HEK293 (cell line): ENCODE measurements around the gene GET3.

ENCODE experiments used
- BCL6B ChIP-seq: fragments of 450-650 bp; formaldehyde crosslinking; IDR thresholded peaks from 2 replicates; pipeline ENCODE4 v1.5.1; 2017; ENCODE audit warnings: missing biosample characterization, missing genetic modification characterization
- GFI1B ChIP-seq: fragments of 450-650 bp; formaldehyde crosslinking; IDR thresholded peaks from 2 replicates; pipeline ENCODE4 v1.5.1; 2016; ENCODE audit warnings: missing biosample characterization, missing genetic modification characterization
- GLI2 ChIP-seq: fragments of 450-650 bp; formaldehyde crosslinking; IDR thresholded peaks from 2 replicates; pipeline ENCODE4; 2017; ENCODE audit warnings: missing biosample characterization, missing genetic modification characterization, low read depth, borderline replicate concordance
- GLIS2 ChIP-seq: fragments of 450-650 bp; formaldehyde crosslinking; IDR thresholded peaks from 2 replicates; pipeline ENCODE4 v1.5.1; 2016; ENCODE audit warnings: missing biosample characterization, missing genetic modification characterization
- KLF16 ChIP-seq: fragments of 450-650 bp; formaldehyde crosslinking; IDR thresholded peaks from 2 replicates; pipeline ENCODE4 v1.5.1; 2017; ENCODE audit warnings: missing biosample characterization, missing genetic modification characterization
- OSR2 ChIP-seq: fragments of 450-650 bp; formaldehyde crosslinking; IDR thresholded peaks from 2 replicates; pipeline ENCODE4 v1.5.1; 2016; ENCODE audit warnings: missing biosample characterization, missing genetic modification characterization
- PRDM1 ChIP-seq: fragments of 450-650 bp; formaldehyde crosslinking; IDR thresholded peaks from 2 replicates; pipeline ENCODE4; 2016; ENCODE audit warnings: missing biosample characterization, missing genetic modification characterization
- SP7 ChIP-seq: fragments of 450-650 bp; formaldehyde crosslinking; IDR thresholded peaks from 2 replicates; pipeline ENCODE4 v1.5.1; 2016; ENCODE audit warnings: missing biosample characterization, missing genetic modification characterization
- ZBTB10 ChIP-seq: fragments of 450-650 bp; formaldehyde crosslinking; IDR thresholded peaks from 2 replicates; pipeline ENCODE4 v1.5.1; 2016; ENCODE audit warnings: missing biosample characterization, missing genetic modification characterization
- ZBTB21 ChIP-seq: fragments of 450-650 bp; formaldehyde crosslinking; IDR thresholded peaks from 2 replicates; pipeline ENCODE4 v1.5.1; 2017; ENCODE audit warnings: missing biosample characterization, missing genetic modification characterization
- ZFP3 ChIP-seq: fragments of 450-650 bp; formaldehyde crosslinking; IDR thresholded peaks from 2 replicates; pipeline ENCODE4 v1.5.1; 2016; ENCODE audit warnings: low read depth, missing biosample characterization, missing genetic modification characterization
- ZFP69B ChIP-seq: fragments of 450-650 bp; formaldehyde crosslinking; IDR thresholded peaks from 2 replicates; pipeline ENCODE4 v1.5.1; 2016; ENCODE audit warnings: missing biosample characterization, missing genetic modification characterization
- ZNF157 ChIP-seq: fragments of 450-650 bp; formaldehyde crosslinking; IDR thresholded peaks from 2 replicates; pipeline ENCODE4 v1.5.1; 2016; ENCODE audit warnings: missing biosample characterization, missing genetic modification characterization
- ZNF202 ChIP-seq: fragments of 450-650 bp; formaldehyde crosslinking; IDR thresholded peaks from 2 replicates; pipeline ENCODE4 v1.5.1; 2016; ENCODE audit warnings: missing biosample characterization, missing genetic modification characterization, borderline replicate concordance
- ZNF23 ChIP-seq: fragments of 450-650 bp; formaldehyde crosslinking; IDR thresholded peaks from 2 replicates; pipeline ENCODE4 v1.5.1; 2016; ENCODE audit warnings: missing biosample characterization, missing genetic modification characterization, borderline replicate concordance
- ZNF274 ChIP-seq, 2 experiments: fragments of 200-500 bp in 1 of 2; fragments of 450-650 bp in 1 of 2; sonication (Bioruptor generic) in 1 of 2; formaldehyde crosslinking in 1 of 2; IDR thresholded peaks; 2 replicates each; pipeline versions ENCODE4 v1.5.1 to v1.6.1; 2014 to 2016; ENCODE audit warnings: borderline replicate concordance in 1 of 2, inconsistent platforms in 1 of 2, low read length in 1 of 2, missing biosample characterization in 1 of 2, missing genetic modification characterization in 1 of 2
- ZNF362 ChIP-seq: fragments of 450-650 bp; formaldehyde crosslinking; IDR thresholded peaks from 2 replicates; pipeline ENCODE4 v1.5.1; 2016; ENCODE audit warnings: missing biosample characterization, missing genetic modification characterization
- ZNF416 ChIP-seq: fragments of 450-650 bp; formaldehyde crosslinking; IDR thresholded peaks from 2 replicates; pipeline ENCODE4 v1.5.1; 2016; ENCODE audit warnings: missing biosample characterization, missing genetic modification characterization
- ZNF449 ChIP-seq: fragments of 450-650 bp; formaldehyde crosslinking; IDR thresholded peaks from 2 replicates; pipeline ENCODE4 v1.5.1; 2017; ENCODE audit warnings: missing biosample characterization, mild to moderate bottlenecking, missing genetic modification characterization, moderate library complexity
- ZNF473 ChIP-seq: fragments of 450-650 bp; formaldehyde crosslinking; IDR thresholded peaks from 2 replicates; pipeline ENCODE4 v1.5.1; 2017; ENCODE audit warnings: missing biosample characterization, missing genetic modification characterization
- ZNF518A ChIP-seq: fragments of 450-650 bp; formaldehyde crosslinking; conservative IDR thresholded peaks from 2 replicates; pipeline ENCODE4 v1.5.1; 2016; ENCODE audit warnings: low read depth, missing biosample characterization, missing genetic modification characterization
- ZNF530 ChIP-seq: fragments of 450-650 bp; formaldehyde crosslinking; IDR thresholded peaks from 2 replicates; pipeline ENCODE4 v1.5.1; 2016; ENCODE audit warnings: low read depth, missing biosample characterization, missing genetic modification characterization
- ZNF548 ChIP-seq: fragments of 450-650 bp; formaldehyde crosslinking; IDR thresholded peaks from 2 replicates; pipeline ENCODE4 v1.5.1; 2016; ENCODE audit warnings: missing biosample characterization, missing genetic modification characterization
- ZNF660 ChIP-seq: fragments of 450-650 bp; IDR thresholded peaks from 2 replicates; pipeline ENCODE4 v1.5.1; 2018; ENCODE audit warnings: missing biosample characterization, mild to moderate bottlenecking, missing genetic modification characterization
- ZNF76 ChIP-seq: fragments of 450-650 bp; formaldehyde crosslinking; IDR thresholded peaks from 2 replicates; pipeline ENCODE4; 2016; ENCODE audit warnings: low read depth, missing biosample characterization, missing genetic modification characterization, borderline replicate concordance

GET3 gene

GRCh38 chr19:12792051-12792852 is 55.0 kb downstream of the GET3 start (continued):
- TF ChIP-seq ZFP69B (no peak), ZNF416 (no peak), ZNF274 (IDR thresholded peaks at IDR 0.05; ENCODE audit: low read length) (no peak), ZNF274 (tag by site-specific recombination; IDR thresholded peaks at IDR 0.05; ENCODE audit: borderline replicate concordance) (no peak), ZNF548 (tag by site-specific recombination) (0 out of 2 replicates have a peak, but pooled peaks have one; percentile 26), GLIS2 (tag by site-specific recombination) (peak; percentile 98), ZFP3 (no peak), ZBTB21 (tag by site-specific recombination) (no peak; the same call in 1 of the 2 replicates), ZNF660 (tag by site-specific recombination) (no peak), ZNF202 (tag by site-specific recombination) (no peak), KLF16 (tag by site-specific recombination) (0 out of 2 replicates have a peak, but pooled peaks have one; percentile 3), ZNF449 (tag by site-specific recombination) (no peak), ZNF157 (tag by site-specific recombination) (no peak), ZNF473 (tag by site-specific recombination) (no peak), PRDM1 (tag by site-specific recombination) (no peak), GLI2 (tag by site-specific recombination) (no peak), OSR2 (tag by site-specific recombination) (peak; percentile 76), ZNF530 (no peak), BCL6B (no peak), ZNF518A (tag by site-specific recombination) (no peak), ZBTB10 (tag by site-specific recombination) (peak; percentile 42), ZNF23 (tag by site-specific recombination) (no peak), SP7 (tag by site-specific recombination) (peak; percentile 34; the same call in 1 of the 2 replicates), ZNF362 (no peak), ZNF76 (peak; percentile 43; the same call in 1 of the 2 replicates), GFI1B (no peak)
